Raji (cell line): ENCODE data around the gene SIRPA.

Source experiments
- POLR2A ChIP-seq: IDR thresholded peaks from 2 replicates; pipeline ENCODE4 v1.6.1; 2011; ENCODE audit warnings: low read depth, low read length, control low read depth; ENCODE audit not compliant: insufficient read depth

Gene SIRPA

DNA sequence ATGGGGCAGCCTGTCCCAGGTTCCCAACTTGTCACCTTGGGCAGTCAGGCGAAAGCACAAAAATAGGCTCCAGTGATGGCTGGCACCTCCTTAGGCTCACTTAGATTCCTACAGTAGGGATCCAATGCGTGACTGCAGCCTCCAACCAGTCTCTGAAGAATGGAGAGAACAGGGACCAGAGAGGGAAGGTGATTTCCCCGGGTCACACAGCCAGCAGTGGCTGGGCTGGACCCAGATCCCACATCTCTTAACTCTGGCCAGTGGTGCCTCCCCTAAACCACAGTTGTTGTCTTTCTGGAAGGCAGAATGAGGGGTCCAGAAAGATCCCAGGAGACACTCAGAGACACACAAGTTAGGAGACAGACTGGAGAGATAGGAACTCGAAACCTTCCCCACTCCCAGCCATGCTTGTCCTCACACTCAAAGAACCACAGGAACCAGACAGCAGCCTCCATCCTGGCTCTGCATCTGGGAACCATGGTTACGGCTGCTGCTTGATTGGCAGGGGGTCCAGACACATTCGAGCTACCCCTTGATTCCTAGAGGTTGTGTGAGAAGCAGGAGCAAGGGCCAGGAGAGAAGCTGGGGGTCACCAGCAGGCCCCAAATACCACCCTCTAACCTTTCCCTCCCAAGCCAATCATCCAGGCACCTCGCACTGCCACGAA, 33.1 kb upstream of the SIRPA start:
- no peak for TF ChIP-seq POLR2A

GRCh38 chr20:1862663-1863053, 32.5 kb upstream of the SIRPA start:
- no peak for TF ChIP-seq POLR2A

GRCh38 chr20:1863296-1863695, 31.9 kb upstream of the SIRPA start:
- TF ChIP-seq POLR2A, result no peak

DNA sequence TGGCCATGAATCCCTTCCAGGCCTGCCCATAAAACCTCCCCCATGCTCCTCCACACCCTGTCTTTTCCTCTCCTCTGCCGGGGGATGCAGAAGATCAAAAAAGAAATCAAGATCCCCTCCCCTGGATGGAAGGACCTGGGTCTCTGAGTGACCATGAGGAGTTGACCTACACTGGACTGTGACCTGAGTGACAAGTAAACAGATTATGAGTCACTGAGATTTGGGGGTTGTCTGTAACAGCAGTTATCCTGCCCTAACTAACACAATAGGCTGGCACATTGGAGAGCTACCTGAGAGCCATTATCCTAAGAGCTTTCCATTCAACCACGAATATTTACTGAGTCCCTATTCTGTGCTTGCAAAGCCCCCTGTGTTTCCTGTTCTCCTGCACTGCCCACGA, 28.4 kb upstream of the SIRPA start:
- no peak for TF ChIP-seq POLR2A

DNA sequence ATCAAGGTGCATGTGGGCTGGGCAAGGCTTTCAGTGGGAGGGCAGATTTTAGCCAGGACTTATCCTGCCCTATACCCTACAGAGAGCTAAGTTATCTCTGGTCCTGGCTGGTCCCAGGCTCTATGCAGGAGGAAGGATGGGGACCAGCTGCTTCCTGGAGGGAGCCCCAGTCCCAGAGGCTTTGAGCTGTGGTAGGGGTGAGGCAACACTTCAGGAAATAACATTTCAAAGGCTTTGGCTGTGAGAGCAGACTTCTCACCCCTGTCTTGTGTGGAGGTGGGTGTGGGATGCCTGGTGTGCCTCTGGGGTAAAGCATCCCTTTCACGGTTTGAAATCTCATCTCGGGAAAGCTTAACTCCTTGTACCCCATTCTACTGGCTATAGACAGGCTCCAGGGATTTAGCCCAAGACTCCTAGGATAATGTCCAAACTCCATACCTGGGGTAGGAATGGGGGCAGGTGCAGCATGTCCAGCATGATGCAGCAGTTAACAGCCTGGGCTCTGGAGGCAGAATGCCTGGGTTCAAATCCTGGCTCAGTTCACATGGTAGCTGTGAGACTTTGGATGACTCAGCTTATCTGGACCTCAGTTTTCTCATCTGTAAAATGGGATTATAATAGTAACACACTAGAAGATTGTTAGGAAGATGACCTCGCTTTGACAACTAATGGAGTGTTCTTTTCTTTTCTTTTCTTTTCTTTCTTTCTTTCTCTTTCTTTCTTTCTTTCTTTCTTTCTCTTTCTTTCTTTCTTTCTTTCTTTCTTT, 27.5 kb upstream of the SIRPA start:
- no peak for TF ChIP-seq POLR2A

- no peak for TF ChIP-seq POLR2A
Observed at GRCh38 chr20:1868856-1869255, 26.4 kb upstream of the SIRPA start.

- no peak for TF ChIP-seq POLR2A
Observed at GRCh38 chr20:1870323-1870722, 24.9 kb upstream of the SIRPA start.

DNA sequence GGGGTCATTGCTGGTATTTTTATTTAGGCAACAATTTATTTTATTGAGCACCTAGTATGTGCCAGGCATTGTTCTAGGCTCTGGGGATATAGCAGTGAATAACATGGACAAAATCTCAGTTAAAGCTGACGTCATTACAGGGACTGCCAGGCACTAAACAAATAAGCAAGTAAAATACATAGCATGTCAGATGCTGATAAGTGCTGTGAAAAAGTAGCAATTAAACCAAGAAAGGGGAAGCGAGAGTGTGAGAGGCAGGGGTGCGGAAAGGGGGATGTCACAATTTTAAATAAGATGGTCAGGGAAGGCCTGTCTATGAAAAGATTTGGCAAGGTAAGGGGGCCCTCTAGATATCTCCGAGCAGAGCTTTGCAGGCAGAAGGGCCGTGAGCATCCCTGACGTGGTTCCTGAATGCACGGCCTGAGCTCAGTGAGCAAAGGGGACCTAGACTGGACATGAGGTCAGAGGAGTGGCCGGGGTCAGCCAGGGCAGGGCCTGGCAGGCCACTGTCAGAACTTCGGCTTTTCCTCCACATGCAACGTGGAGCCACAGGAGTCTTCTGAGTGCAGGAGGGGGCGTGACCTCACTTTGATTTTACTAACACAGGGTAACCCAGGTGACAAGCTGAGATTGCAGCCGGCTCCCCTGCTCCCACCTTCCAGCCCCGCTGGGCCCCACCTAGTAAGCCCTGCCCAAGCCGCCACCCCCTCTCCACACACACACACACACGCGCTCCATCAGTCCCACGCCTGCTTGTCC, 24.2 kb upstream of the SIRPA start:
- no peak for TF ChIP-seq POLR2A

DNA sequence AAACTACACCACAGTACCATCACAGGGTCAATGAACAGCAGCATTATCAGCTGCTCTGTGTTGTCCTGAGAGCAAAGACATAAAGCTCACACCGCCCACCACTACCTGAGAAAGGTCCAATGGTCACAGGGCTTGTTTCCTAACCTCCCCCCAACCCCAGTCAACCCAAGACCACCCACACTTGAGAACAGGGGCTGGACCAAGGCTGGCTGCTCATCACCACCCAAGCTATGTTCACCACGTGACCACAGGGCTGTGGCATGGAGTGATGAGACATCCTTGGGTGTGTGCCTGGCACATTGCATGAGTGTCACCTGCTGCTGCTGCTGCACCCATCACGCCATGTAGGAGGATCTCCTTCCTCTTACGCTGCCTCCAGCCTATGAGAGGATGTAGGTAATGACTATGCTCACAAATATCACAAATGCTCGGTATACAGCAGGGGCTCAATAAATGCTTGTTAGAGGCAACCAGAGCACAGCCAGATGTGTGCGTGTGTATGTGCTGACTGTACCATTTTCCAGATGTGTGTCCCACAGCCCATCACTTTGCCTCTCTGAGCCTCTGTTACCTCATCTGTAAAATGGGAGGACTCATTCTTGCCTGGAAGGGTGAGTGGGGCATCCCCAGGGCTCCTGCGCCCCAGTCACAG, 23.3 kb upstream of the SIRPA start:
- no peak for TF ChIP-seq POLR2A

DNA sequence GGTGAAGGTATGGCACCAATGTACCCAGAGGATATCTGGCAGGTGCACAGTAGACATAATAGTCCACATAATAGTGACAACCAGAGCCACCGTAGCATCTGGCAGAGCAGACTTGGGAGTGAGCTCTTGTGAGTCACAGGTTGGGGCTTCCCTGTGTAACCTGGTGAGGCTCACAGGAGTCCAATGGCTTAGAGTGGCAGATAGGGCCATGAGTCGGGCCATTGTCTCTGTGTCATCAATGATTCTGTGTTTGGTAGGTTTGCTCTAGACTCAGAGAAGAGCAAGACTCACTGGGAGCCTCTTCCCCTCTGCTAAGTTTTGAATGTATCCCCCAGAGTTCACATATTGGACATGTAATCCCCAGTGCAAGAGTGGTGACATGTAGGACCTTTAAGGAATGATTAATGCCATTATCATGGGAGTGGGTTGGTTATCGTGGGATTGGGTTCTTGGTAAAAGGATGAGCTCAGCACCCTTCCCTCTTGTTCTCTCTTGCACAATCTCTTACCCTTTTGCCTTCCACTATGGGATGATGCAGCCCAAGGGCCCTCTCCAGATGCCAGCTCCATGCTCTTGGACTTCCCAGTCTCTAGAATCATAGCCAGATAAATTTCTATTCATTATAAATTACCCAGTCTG, 22.6 kb upstream of the SIRPA start:
- no peak for TF ChIP-seq POLR2A

DNA sequence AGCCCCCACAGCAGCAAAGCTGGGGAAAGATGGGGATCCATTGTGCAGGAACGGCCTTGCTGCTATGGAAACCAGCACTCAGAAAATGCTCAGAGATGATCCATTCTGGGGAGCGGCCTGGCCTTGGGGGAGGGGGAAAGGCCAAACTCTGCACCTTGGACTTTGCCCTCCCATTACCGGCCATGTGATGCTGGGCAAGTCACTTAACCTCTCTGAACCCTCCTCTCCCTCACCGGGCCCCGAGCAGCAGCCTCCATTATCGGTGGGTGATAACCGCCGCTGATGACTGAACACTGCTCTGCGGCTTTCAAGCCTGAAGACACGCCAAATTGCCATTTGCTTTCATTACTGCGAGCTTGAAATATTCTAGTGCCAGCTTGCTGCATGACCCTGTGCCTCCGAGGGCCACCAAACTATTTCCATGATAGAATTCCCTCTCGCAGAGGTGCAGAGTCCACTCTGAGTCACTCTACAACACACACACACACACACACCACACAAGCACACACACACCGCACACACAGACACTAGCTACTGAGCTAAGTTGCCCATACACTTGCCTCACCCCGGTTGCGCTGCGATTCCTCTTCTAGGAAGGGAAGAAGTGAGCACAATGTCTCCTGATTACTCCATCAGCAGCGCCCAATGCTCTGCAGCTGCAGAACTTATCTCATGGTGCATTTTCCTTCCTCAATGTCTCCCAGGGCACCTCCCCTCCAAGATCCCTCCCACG, 20.6 kb upstream of the SIRPA start:
- TF ChIP-seq POLR2A, result no peak

DNA sequence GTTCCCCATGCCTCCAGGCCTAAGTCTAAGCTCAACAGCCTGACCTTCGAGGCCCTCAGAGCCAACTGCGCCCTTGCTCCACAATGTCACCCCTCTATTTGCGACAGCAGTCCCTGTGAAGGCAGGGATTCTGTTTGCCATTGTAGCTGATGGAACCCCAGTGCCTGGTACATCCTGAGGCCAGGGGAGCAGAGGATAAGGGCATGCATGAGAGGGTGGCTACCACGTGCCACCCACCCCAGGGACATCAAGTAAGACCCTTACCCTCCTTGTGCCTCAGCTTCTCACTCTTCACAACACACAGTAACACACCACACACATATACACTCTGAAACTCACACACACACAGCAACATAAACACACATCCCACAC, 20.0 kb upstream of the SIRPA start:
- no peak for TF ChIP-seq POLR2A

- no peak for TF ChIP-seq POLR2A
Observed at GRCh38 chr20:1875762-1876161, 19.4 kb upstream of the SIRPA start.

DNA sequence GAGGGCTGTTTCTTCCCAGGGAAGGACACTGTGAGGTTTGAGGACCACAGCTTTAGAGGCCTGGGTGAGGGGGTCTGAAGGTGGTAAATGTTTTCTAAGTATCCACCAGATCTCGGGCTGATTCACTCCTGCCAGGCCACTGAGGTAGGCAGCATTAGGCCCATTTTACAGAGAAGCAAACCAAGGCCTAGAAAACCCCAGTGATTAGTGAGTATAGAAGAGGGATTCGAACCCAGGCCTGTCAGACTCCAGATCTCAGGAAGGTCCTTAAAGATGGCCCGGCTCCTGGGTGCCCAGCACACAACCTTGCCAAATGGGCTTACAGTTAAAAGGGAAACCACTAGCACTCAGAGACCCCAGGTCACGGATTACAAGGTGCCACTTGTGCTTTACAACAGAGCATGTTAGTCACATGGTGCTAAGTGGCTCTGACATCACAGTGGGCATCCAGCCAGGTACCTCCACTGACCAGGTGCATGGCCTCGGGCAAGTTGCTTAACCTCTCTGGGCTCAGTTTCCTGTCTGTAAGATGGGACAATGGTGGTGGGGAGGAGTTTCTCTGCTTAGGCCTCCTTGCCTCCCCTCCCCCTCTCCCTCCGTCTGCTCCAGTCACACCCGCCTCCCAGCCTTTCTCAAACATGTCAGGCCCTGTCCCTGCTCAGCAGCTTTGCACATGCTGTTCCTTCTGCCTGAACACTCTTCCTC, 18.8 kb upstream of the SIRPA start:
- TF ChIP-seq POLR2A, result no peak

- TF ChIP-seq POLR2A, result no peak
Observed at GRCh38 chr20:1876975-1877608, 18.1 kb upstream of the SIRPA start.
